GM04503 (cell line): ENCODE results near the gene ABCA8.
"Not testable (repeated sequence)": the region's sequence is repeated elsewhere in the genome, so short reads cannot be mapped to it uniquely, and the experiment has no call there.

Source experiments
- DNase-seq: peaks from one replicate; pipeline ENCODE4 v3.0.0-alpha.2; 2012; ENCODE audit warnings: low read depth

The ABCA8 gene

GRCh38 chr17:68829211-68829610, 126.0 kb downstream of the ABCA8 start:
- DNase-seq = no peak

DNA sequence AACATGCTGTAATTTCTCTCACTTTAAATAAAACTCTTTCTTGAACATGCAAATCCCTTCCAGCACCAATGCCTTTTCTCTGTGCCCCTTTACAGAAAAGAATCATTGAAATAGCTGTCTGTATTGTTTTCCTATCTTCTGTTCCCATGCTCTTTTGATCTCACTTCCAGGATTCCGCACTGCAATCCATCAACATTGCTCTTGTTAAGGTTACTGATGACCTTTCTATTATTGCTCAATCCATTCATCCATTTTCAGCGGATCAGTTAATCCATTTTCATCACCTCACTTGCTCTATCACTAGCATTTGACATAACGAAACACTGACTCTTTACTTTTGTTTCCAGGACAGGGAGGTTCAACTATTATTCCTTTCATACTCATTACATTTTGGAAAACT, 130.5 kb downstream of the ABCA8 start:
- DNase-seq = no peak

DNA sequence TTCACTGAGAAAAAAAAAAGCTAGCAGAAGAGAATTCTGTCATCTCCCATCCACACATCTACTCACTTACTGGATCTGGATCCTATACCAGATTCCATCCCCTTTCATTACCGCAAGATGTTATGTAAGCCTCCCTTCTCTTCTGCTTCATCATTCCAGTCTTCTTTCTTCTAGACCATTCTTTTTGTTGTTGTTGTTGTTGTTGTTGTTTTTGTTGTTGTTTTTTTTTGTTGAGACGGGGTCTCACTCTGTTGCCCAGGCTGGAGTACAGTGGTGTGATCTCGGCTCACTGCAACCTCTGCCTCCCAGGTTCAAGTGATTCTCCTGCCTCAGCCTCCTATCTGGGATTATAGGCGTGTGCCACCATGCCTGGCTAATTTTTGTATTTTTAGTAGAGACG, 131.0 kb downstream of the ABCA8 start:
- DNase-seq = not testable (repeated sequence)

- DNase-seq = no peak
Measured at GRCh38 chr17:68822719-68823289, 132.4 kb downstream of the ABCA8 start.

DNA sequence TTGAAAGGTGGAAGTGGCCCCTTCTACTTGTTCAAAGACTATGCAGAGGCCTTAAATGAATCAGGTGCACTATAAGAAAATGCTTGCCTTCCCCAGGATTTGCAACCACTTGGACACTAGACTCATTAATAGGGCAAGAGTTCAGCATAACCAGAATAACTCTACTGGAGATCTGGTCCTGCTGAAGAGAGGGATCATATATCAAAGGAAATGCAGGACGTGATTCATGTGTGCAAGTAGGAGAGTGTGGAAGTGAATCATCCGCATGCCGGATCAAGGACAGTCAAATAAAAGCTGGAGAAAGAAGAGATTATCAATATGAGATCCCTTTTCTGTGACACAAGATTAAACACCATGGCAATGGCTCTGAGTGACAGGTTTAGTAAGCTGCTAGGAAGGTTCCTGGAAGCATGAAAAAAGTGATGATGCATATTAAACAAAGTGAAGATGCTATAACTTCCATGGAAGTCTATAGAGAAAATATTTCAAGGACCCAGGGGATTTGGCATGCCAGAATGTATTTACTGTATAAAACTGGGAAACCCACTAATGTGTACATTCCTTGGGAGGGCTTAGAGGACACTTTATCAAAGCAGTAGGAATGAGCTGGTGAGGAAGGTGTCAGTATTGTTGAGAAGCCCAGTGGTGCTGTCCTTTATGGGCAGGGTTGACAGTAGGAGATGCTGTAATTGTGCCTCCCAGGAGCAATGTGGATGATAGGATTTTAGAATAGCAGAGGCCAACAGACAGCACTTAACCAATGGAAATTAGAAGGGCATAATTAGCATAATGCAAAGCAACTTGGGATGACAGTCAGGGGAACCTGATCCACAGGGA, 133.1 kb downstream of the ABCA8 start:
- peak; percentile 64 for DNase-seq

DNA sequence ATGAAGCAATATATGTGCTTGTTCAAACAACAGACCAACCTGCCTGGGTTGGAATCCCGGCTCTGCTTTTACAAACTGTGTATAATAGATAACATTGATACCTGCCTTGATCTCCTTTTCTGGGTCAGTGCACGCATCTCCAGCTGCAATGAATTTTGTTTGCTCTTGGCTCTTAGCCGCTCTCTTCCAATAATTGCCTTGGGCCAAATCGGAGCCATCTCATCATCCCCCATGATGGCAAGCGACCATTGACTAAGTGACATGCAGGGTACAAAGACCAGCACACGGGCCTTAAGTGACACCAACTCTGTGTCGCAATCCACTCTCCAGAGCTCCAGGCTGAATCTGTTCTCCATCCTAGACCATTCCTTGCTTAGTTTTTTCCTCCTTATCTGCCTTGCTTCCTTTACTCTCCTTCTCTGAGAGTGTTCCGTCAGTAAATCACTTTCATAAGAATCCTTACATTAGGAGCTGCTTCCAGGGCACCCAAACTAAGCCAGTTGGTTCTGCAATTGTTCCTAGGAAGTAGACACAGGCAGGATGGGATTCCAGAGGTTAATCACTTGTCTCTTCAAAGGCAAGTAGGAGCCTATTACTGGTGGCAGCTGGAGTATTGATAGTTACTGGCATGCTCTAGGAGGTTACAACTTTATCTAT, 134.2 kb downstream of the ABCA8 start:
- no peak for DNase-seq

- no peak for DNase-seq
Measured at GRCh38 chr17:68820476-68820824, 134.7 kb downstream of the ABCA8 start.

- no peak for DNase-seq
Measured at GRCh38 chr17:68819465-68819864, 135.7 kb downstream of the ABCA8 start.
